DND-41 (cell line): ENCODE results near the gene KIFBP.

Source experiments
- ATAC-seq: fragments of 200-7000 bp; cut with Tn5 transposase; 3 replicates; pipeline ENCODE4 v1.9.1; 2021; ENCODE audit warnings: low read depth; ENCODE audit not compliant: insufficient read depth
- DNase-seq: peaks from one replicate; pipeline ENCODE4 v3.0.0-alpha.2; 2020
- H2AFZ ChIP-seq: 2 replicates; pipeline ENCODE4 v1.6.0; 2012; ENCODE audit warnings: low read depth, low read length
- H3K27ac ChIP-seq: 2 replicates; pipeline ENCODE4 v1.5.1; 2012; ENCODE audit warnings: low read length, inconsistent platforms
- H3K27me3 ChIP-seq: fragments of 200-600 bp; sonication (generic); 2 replicates; pipeline ENCODE4 v1.6.0; 2012; ENCODE audit warnings: low read length, mild to moderate bottlenecking, inconsistent platforms; ENCODE audit not compliant: insufficient read depth, poor library complexity
- H3K36me3 ChIP-seq: 2 replicates; pipeline ENCODE4 v1.5.1; 2012; ENCODE audit warnings: low read length, inconsistent platforms; ENCODE audit not compliant: insufficient read depth
- H3K4me1 ChIP-seq: 2 replicates; pipeline ENCODE4 v1.5.1; 2012; ENCODE audit warnings: mild to moderate bottlenecking, low read length; ENCODE audit not compliant: insufficient read depth
- H3K4me2 ChIP-seq: 2 replicates; pipeline ENCODE4 v1.6.0; 2012; ENCODE audit warnings: mild to moderate bottlenecking, moderate library complexity, low read length, inconsistent platforms; ENCODE audit not compliant: insufficient read depth
- H3K4me3 ChIP-seq, 2 experiments: fragments of 200-600 bp in 1 of 2; shearing (Covaris generic) in 1 of 2; 2 replicates each; pipeline ENCODE4 v1.5.1; 2012 to 2016; ENCODE audit warnings: inconsistent platforms in 2 of 2, low read length in 2 of 2, mild to moderate bottlenecking in 2 of 2, low read depth in 1 of 2, moderate library complexity in 1 of 2
- H3K79me2 ChIP-seq: 2 replicates; pipeline ENCODE4 v1.6.0; 2012; ENCODE audit warnings: low read length, inconsistent platforms; ENCODE audit not compliant: insufficient read depth
- H3K9ac ChIP-seq: 2 replicates; pipeline ENCODE4 v1.6.0; 2012; ENCODE audit warnings: low read depth, mild to moderate bottlenecking, inconsistent platforms, low read length, moderate library complexity
- H3K9me3 ChIP-seq: 2 replicates; pipeline ENCODE4 v1.5.1; 2012; ENCODE audit warnings: low read length, moderate library complexity, mild to moderate bottlenecking, inconsistent platforms; ENCODE audit not compliant: insufficient read depth, severe bottlenecking
- H4K20me1 ChIP-seq: 2 replicates; pipeline ENCODE4 v1.6.0; 2012; ENCODE audit warnings: low read length; ENCODE audit not compliant: insufficient read depth
- CTCF ChIP-seq: IDR thresholded peaks from 2 replicates; pipeline ENCODE4 v1.5.1; 2012; ENCODE audit warnings: borderline replicate concordance, low read length, moderate library complexity, mild to moderate bottlenecking; ENCODE audit not compliant: poor library complexity, severe bottlenecking; ENCODE audit errors: extremely low read depth
- EZH2 ChIP-seq: IDR thresholded peaks from 3 replicates; pipeline ENCODE4 v1.6.1; 2012; ENCODE audit warnings: borderline replicate concordance, low read depth, mild to moderate bottlenecking, moderate library complexity, low read length, inconsistent platforms; ENCODE audit not compliant: severe bottlenecking

KIFBP gene

DNA sequence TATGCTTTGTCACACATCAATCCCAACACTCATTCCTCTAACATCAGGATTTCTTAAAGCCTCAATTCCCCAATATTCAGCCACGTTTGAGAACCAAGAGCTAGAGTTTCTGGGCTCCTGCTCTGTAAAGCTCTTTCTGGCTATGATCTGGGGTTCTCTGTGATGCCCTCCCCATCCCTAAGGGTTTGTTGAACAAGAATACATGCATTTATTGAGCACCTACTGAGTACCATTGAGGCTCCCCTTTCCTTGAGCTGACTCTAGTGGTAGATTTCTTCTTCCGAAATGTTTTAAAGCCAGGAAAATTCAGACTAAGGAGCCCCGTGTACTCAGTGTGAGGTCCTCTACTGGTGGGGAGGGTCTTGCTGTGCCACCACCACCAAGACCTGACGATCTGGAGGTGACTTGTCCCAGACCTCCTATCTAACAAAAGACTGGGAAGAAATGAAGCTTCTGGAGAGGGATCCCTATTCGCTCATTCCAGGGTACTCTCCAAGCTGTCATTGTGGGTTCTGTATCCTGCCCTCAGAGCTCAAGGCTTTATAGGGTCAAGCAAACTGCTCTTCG, 76.2 kb downstream of the KIFBP start:
- no peaks in the 10 kb centered on the region for H3K9me3 ChIP-seq
- TF ChIP-seq EZH2 (no peak), CTCF (no peak)
- no peak overlapping the region for H3K4me2 ChIP-seq
- H3K36me3 ChIP-seq = no peaks in the 10 kb centered on the region
- H4K20me1 ChIP-seq = no peaks in the 10 kb centered on the region
- no peak overlapping the region for H3K27ac ChIP-seq
- ATAC-seq (no peak), DNase-seq (no peak)
- H3K4me1 ChIP-seq = no peaks in the 10 kb centered on the region
- H3K9ac ChIP-seq = no peak overlapping the region
- H3K79me2 ChIP-seq = no peaks in the 10 kb centered on the region
- H3K4me3 ChIP-seq = no peak overlapping the region
- peaks cover 6% of the 10 kb centered on the region for H3K27me3 ChIP-seq
- no peak overlapping the region for H2AFZ ChIP-seq

- no peak overlapping the region for H2AFZ ChIP-seq
Measured at GRCh38 chr10:69065406-69066361, 77.1 kb downstream of the KIFBP start.

More at GRCh38 chr10:69065406-69066361, 77.1 kb downstream of the KIFBP start:
- Histone ChIP-seq H3K27me3 (peaks cover 6% of the 10 kb centered on the region), H3K9me3 (no peaks in the 10 kb centered on the region), H4K20me1 (no peaks in the 10 kb centered on the region), H3K27ac (no peak overlapping the region), H3K4me2 (no peak overlapping the region), H3K4me1 (no peaks in the 10 kb centered on the region), H3K9ac (no peak overlapping the region), H3K79me2 (no peaks in the 10 kb centered on the region), H3K36me3 (no peaks in the 10 kb centered on the region), H3K4me3 (no peak overlapping the region)
- ATAC-seq = peak; percentile 69; the same call in 2 of the 3 replicates
- TF ChIP-seq CTCF (no peak), EZH2 (no peak)
- peak; percentile 19 for DNase-seq
